Choroid plexus epithelial cell (primary cell): ENCODE measurements around the gene PLBD1.

Experiments
- DNase-seq: peaks from one replicate; pipeline ENCODE4 v3.0.0-alpha.2; 2010; ENCODE audit warnings: low read depth
- H3K4me3 ChIP-seq: 2 replicates; pipeline ENCODE4 v1.5.1; 2011; ENCODE audit warnings: low read depth, mild to moderate bottlenecking, control low read depth, low read length, moderate library complexity
- TF ChIP-seq, protein P1 (sequence below): conservative IDR thresholded peaks from 2 replicates; pipeline ENCODE4 v1.5.1; 2011; ENCODE audit warnings: low read depth, mild to moderate bottlenecking, control low read depth, inconsistent platforms, low read length, moderate library complexity

Gene PLBD1

DNA sequence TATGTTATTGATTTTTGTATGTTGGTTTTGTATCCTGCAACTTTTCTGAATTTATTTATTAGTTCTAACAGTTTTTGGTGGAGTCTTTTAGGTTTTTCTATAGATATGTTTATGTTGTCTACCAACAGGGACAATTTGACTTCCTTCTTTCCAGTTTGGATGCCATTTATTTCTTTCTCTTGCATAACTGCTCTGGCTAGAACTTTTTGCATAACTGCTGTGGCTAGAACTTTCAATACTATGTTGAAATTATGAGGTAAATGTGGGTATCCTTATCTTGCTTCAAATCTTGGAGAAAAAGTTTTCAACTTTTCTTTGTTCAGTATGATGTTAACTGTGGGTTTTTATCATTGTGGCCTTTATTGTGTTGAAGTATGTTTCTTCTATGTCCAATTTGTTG, 39.9 kb upstream of the PLBD1 start:
- no peak for DNase-seq
- TF ChIP-seq, protein P1, sequence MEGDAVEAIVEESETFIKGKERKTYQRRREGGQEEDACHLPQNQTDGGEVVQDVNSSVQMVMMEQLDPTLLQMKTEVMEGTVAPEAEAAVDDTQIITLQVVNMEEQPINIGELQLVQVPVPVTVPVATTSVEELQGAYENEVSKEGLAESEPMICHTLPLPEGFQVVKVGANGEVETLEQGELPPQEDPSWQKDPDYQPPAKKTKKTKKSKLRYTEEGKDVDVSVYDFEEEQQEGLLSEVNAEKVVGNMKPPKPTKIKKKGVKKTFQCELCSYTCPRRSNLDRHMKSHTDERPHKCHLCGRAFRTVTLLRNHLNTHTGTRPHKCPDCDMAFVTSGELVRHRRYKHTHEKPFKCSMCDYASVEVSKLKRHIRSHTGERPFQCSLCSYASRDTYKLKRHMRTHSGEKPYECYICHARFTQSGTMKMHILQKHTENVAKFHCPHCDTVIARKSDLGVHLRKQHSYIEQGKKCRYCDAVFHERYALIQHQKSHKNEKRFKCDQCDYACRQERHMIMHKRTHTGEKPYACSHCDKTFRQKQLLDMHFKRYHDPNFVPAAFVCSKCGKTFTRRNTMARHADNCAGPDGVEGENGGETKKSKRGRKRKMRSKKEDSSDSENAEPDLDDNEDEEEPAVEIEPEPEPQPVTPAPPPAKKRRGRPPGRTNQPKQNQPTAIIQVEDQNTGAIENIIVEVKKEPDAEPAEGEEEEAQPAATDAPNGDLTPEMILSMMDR = no peak
- no peak overlapping the region for H3K4me3 ChIP-seq

DNA sequence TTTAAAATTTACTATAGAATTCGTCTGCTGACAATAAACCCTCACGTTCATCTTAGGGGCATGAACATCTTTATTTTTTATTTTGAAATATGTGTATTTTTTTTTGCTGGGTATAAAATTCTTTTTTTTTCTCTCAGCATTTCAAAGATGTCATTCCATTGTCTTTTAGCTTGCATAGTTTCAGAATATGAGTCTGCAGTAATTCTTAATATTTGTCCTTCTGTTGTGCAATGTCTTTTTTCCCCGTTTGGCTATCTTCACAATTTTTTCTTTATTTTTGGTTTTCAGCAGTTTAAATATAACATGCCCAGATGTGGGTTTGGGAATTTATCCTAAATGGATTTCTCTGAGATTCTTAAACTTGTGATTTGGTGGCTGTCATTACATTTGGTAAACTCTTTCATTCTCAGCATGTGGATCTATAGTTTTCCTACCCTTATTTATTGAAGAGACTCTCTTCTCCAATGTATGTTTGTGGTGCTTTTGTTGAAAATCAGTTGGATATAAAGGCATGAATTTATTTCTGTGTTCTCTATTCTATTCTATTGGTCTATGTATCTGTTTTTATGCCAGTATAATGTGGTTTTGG, 37.8 kb upstream of the PLBD1 start:
- peak; percentile 3 for DNase-seq
- TF ChIP-seq, protein P1 = no peak
- H3K4me3 ChIP-seq = no peak overlapping the region

DNA sequence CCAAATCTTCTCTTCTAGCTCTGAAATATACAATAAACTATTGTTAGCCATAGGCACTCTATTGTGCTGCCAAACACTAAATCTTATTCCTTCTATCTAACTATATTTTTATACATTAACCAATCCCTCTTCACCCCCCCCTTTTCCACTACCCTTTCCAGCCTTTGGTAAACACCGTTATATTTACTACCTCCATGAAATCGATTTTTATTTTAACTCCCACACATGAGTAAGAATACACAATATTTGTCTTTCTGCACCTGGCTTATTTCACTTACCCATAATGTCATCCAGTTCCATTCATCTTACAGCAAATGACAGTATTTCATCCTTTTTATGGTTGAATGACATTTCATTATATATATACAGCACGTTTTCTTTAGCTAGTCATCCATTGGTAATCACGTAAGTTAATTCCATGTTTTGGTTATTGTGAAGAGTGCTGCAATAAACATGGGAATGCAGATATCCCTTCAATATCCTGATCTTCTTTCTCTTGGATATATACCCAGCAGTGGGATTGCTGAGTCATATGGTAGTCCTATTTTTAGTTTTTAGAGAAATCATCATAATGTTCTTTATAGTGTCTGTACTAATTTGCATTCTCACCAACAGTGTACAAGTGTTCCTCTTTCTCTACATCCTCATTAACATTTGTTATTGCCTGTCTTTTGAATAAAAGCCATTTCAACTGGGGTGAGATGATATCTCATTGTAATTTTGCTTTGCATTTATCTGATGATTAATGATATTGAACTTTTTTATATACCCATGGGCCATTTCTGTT, 34.2 kb upstream of the PLBD1 start:
- TF ChIP-seq, protein P1 = no peak
- H3K4me3 ChIP-seq = no peak overlapping the region
- no peak for DNase-seq

DNA sequence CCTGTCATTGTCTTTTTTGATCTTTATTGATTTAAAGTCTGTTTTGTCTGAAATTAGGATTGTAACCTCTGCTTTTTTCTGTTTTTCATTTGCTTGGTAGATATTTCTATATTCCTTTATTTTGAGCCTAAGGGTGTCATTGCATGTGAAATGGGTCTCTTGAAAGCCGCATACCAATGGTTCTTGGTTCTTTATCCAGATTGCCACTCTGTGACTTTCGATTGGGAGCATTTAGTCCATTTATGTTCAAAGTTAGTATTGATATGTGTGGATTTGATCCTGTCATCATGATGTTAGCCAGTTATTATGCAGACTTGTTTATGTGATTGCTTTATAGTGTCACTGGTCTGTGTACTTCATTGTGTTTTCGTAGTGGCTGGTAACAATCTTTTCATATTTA, 29.8 kb upstream of the PLBD1 start:
- TF ChIP-seq, protein P1 = no peak
- H3K4me3 ChIP-seq = no peak overlapping the region
- no peak for DNase-seq

DNA sequence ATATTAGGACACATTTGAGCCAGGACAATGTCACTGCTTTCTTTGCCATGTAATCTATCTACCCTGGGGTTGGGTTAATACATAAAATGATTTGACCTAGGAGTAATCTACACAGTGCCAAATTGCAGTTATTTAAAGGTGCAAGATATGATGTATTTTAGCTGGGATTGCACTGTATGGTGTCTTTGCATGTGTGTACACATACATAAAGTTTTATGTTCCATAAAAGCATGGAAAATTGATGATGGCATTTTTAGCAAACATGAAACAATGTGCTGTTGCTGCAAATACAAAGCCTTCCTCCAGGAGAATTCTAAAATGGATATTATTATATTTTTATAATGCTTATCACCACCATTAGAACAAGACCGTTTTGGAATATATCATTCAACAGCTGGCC, 24.0 kb upstream of the PLBD1 start:
- TF ChIP-seq, protein P1 = no peak
- no peak overlapping the region for H3K4me3 ChIP-seq
- no peak for DNase-seq

DNA sequence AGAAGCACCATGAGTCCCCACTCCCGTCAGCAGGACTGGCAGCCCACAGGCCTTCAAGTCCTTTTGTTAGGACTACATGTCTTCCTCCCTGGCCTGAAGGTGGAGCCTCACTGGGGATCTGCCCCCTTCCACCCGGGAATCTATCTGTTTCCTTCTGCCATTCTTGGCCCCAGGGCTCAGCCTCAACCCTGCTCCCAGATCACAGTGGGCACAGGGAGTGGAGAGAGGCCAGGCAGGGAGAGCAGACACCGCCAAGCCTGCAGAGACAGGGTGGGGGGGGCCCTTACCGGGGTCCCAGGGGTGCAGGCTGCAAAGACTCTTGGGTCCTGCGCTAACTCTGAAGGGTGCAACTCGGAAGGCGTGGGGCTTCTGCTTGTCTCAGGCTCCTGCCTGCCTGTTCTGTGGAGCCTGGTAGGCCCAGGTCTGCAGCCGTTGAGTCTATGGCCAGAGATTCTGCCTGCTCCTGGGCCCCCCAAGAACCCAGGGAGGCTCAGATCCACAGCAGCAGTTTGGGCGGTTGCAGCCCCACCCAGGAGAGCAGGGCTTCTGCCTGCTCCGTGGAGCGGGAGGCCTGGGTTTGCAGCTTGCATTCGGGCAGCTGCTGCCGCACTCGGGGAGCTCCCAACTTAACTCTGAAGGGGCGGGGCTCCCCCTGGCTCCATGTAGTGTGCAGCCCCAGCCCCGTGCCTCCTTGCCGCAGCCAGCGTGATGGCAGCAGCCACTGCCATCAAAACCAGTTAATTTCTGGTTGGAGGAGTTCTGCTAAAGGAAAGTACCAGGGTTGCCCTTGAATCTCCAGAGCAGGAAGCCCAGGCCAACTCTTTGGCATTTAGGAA, 21.7 kb upstream of the PLBD1 start:
- H3K4me3 ChIP-seq = no peak overlapping the region
- no peak for DNase-seq
- TF ChIP-seq, protein P1 = no peak
